ENCODE results near the gene CDKN1C.

CDKN1C gene

GRCh38 chr11:2901854-2902783, 16.5 kb upstream of the CDKN1C start:
- TF ChIP-seq TCF12 (IDR thresholded peaks at IDR 0.05; ENCODE audit: low read depth) = 0 out of 2 replicates have a peak, but pooled peaks have one; percentile 17
- 0 out of 2 replicates have a peak, but pooled peaks have one; percentile 26 for TF ChIP-seq ZBTB7A (IDR thresholded peaks at IDR 0.05; ENCODE audit: low read depth)
- 0 out of 2 replicates have a peak, but pooled peaks have one; percentile 29 for TF ChIP-seq MAX (IDR thresholded peaks at IDR 0.05)
- 0 out of 2 replicates have a peak, but pooled peaks have one; percentile 13 for TF ChIP-seq CREB1 (IDR thresholded peaks at IDR 0.05; ENCODE audit: low read depth)
- TF ChIP-seq TAF1 (IDR thresholded peaks at IDR 0.05; ENCODE audit: low read depth) = no peak

DNA sequence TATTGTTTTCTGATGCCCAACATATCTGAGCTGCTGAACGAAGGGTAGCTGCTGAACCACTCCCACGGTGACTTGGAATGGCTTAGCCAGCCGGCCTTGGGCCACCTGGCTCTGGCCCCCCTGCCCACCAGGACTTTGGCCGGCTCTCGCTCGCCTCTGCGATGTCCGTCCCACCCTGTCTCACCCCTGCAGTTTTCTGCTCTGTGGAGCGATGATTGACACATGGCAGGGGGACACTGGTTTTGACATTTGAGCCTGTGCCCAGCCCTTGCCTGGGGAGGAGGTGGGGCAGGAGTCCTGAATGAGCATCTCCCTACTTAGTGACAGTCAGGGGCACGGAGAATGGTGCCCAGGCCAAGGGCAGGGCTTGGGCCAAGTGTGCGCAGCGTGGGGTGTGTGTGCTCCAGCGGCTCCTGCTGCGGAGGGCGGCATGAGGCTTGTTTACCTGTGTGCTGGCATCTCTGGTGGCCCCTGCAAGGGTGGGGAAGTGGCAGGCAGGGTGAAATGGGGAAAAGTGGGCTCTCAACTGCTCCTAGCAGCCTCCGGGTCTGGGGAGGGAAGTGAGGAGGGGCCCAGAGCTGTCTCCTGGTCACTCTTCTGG, 15.7 kb upstream of the CDKN1C start:
- TF ChIP-seq CREB1 (IDR thresholded peaks at IDR 0.05; ENCODE audit: low read depth) = no peak
- TF ChIP-seq, protein P1, sequence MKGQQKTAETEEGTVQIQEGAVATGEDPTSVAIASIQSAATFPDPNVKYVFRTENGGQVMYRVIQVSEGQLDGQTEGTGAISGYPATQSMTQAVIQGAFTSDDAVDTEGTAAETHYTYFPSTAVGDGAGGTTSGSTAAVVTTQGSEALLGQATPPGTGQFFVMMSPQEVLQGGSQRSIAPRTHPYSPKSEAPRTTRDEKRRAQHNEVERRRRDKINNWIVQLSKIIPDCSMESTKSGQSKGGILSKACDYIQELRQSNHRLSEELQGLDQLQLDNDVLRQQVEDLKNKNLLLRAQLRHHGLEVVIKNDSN (IDR thresholded peaks at IDR 0.05) = no peak
- no peak for TF ChIP-seq YY1 (IDR thresholded peaks at IDR 0.05; ENCODE audit: low read depth)
- TF ChIP-seq CEBPB (IDR thresholded peaks at IDR 0.05) = no peak
- no peak for TF ChIP-seq TAF1 (IDR thresholded peaks at IDR 0.05; ENCODE audit: low read depth)
- TF ChIP-seq, protein P2, sequence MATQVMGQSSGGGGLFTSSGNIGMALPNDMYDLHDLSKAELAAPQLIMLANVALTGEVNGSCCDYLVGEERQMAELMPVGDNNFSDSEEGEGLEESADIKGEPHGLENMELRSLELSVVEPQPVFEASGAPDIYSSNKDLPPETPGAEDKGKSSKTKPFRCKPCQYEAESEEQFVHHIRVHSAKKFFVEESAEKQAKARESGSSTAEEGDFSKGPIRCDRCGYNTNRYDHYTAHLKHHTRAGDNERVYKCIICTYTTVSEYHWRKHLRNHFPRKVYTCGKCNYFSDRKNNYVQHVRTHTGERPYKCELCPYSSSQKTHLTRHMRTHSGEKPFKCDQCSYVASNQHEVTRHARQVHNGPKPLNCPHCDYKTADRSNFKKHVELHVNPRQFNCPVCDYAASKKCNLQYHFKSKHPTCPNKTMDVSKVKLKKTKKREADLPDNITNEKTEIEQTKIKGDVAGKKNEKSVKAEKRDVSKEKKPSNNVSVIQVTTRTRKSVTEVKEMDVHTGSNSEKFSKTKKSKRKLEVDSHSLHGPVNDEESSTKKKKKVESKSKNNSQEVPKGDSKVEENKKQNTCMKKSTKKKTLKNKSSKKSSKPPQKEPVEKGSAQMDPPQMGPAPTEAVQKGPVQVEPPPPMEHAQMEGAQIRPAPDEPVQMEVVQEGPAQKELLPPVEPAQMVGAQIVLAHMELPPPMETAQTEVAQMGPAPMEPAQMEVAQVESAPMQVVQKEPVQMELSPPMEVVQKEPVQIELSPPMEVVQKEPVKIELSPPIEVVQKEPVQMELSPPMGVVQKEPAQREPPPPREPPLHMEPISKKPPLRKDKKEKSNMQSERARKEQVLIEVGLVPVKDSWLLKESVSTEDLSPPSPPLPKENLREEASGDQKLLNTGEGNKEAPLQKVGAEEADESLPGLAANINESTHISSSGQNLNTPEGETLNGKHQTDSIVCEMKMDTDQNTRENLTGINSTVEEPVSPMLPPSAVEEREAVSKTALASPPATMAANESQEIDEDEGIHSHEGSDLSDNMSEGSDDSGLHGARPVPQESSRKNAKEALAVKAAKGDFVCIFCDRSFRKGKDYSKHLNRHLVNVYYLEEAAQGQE (IDR thresholded peaks at IDR 0.05; ENCODE audit: low read depth) = no peak
- no peak for TF ChIP-seq NFIC (IDR thresholded peaks at IDR 0.05)
- no peak for TF ChIP-seq RAD21 (IDR thresholded peaks at IDR 0.05; ENCODE audit: low read depth)
- TF ChIP-seq MAX (IDR thresholded peaks at IDR 0.05) = no peak
- no peak for TF ChIP-seq EGR1 (IDR thresholded peaks at IDR 0.05)
- no peak for TF ChIP-seq EP300 (IDR thresholded peaks at IDR 0.05; ENCODE audit: borderline replicate concordance)
- TF ChIP-seq ZBTB7A (IDR thresholded peaks at IDR 0.05; ENCODE audit: low read depth) = no peak
- TF ChIP-seq TCF12 (IDR thresholded peaks at IDR 0.05; ENCODE audit: low read depth) = no peak
- no peak for TF ChIP-seq FOXM1 (IDR thresholded peaks at IDR 0.05; ENCODE audit: borderline replicate concordance, low read depth)
- TF ChIP-seq TEAD4 (IDR thresholded peaks at IDR 0.05) = no peak

- TF ChIP-seq MAX (IDR thresholded peaks at IDR 0.05) = no peak
- TF ChIP-seq, protein P1 (IDR thresholded peaks at IDR 0.05) = no peak
- no peak for TF ChIP-seq EGR1 (IDR thresholded peaks at IDR 0.05)
- TF ChIP-seq YY1 (IDR thresholded peaks at IDR 0.05; ENCODE audit: low read depth) = no peak
- TF ChIP-seq, protein P2 (IDR thresholded peaks at IDR 0.05; ENCODE audit: low read depth) = no peak
- no peak for TF ChIP-seq CREB1 (IDR thresholded peaks at IDR 0.05; ENCODE audit: low read depth)
- no peak for TF ChIP-seq CEBPB (IDR thresholded peaks at IDR 0.05)
- TF ChIP-seq TAF1 (IDR thresholded peaks at IDR 0.05; ENCODE audit: low read depth) = no peak
- no peak for TF ChIP-seq EP300 (IDR thresholded peaks at IDR 0.05; ENCODE audit: borderline replicate concordance)
- no peak for TF ChIP-seq RAD21 (IDR thresholded peaks at IDR 0.05; ENCODE audit: low read depth)
- no peak for TF ChIP-seq TCF12 (IDR thresholded peaks at IDR 0.05; ENCODE audit: low read depth)
- no peak for TF ChIP-seq TEAD4 (IDR thresholded peaks at IDR 0.05)
These were observed 13.7 kb upstream of the CDKN1C start for GRCh38 chr11:2899080-2899783.

- TF ChIP-seq, protein P2 (IDR thresholded peaks at IDR 0.05; ENCODE audit: low read depth) = no peak
- TF ChIP-seq, protein P1 (IDR thresholded peaks at IDR 0.05) = peak; percentile 72
- TF ChIP-seq RAD21 (IDR thresholded peaks at IDR 0.05; ENCODE audit: low read depth) (no peak), CREB1 (IDR thresholded peaks at IDR 0.05; ENCODE audit: low read depth) (no peak), TAF1 (IDR thresholded peaks at IDR 0.05; ENCODE audit: low read depth) (no peak), CEBPB (IDR thresholded peaks at IDR 0.05) (peak; percentile 45; the same call in 1 of the 2 replicates), EP300 (IDR thresholded peaks at IDR 0.05; ENCODE audit: borderline replicate concordance) (no peak; the same call in 1 of the 2 replicates), FOXM1 (IDR thresholded peaks at IDR 0.05; ENCODE audit: borderline replicate concordance, low read depth) (no peak), YY1 (IDR thresholded peaks at IDR 0.05; ENCODE audit: low read depth) (no peak), EGR1 (IDR thresholded peaks at IDR 0.05) (no peak), TCF12 (IDR thresholded peaks at IDR 0.05; ENCODE audit: low read depth) (peak; percentile 36; the same call in 1 of the 2 replicates), TEAD4 (IDR thresholded peaks at IDR 0.05) (no peak), MAX (IDR thresholded peaks at IDR 0.05) (peak; percentile 97), ZBTB7A (IDR thresholded peaks at IDR 0.05; ENCODE audit: low read depth) (no peak), NFIC (IDR thresholded peaks at IDR 0.05) (no peak)
These were observed 12.9 kb upstream of the CDKN1C start for GRCh38 chr11:2898366-2899079.
